ENCODE results near the gene TH.
"Not testable (repeated sequence)": the region's sequence is repeated elsewhere in the genome, so short reads cannot be mapped to it uniquely, and the experiment has no call there.

TH gene

DNA sequence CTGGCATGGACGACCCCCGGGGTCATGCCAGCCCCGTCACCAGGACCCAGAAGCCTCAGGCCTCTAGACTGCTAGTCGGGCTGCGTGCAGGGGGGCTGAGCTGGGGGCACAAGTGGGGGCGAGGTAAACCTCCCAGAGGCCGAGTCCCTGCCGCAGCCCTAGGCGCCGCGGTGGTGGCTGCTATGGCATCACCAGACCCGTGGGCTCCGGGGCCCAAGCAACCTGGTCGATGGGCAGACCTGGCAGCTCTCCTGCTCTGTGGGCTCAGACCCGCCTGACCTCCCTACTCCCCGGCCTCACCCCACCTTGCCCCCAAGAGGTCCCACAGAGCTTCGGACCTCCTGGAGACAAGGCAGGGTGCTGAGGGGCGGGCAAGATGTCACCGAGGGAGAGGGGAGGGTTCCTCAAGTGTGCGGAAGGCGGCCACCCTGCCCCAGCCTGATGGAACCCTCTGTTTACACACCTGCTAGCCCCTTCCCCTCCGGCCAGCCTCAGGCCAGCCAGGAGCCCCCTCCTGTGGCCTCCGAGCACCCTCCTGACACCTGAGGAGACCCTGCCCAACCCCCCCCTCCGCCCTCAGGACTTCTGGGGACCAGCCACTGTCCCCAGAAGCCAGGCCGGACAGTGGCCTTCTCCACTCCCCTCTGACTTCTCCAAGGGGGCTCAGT is 41.8 kb downstream of the TH start:
- DNase-seq (ENCODE audit: low spot score): no peak

DNA sequence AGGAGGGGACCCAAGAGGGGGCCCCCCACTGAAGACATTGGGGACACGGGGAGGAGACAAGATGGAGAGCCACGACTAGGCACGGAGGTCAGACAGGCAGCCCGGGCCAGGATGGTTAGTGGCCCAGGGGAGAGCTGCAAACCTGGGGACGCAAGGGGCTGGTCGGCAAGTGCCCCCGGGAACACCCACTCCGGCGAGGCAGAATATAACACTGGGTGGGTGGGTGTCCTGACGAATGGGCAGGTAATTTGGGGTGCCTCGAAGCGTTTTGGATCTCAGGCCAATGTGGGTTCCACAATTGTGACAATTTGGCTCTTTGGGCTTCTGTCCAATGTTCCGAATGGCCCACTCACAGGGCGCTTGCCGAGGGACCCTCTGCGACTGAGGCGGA is 42.3 kb downstream of the TH start:
- no peak for DNase-seq (ENCODE audit: low spot score)

DNA sequence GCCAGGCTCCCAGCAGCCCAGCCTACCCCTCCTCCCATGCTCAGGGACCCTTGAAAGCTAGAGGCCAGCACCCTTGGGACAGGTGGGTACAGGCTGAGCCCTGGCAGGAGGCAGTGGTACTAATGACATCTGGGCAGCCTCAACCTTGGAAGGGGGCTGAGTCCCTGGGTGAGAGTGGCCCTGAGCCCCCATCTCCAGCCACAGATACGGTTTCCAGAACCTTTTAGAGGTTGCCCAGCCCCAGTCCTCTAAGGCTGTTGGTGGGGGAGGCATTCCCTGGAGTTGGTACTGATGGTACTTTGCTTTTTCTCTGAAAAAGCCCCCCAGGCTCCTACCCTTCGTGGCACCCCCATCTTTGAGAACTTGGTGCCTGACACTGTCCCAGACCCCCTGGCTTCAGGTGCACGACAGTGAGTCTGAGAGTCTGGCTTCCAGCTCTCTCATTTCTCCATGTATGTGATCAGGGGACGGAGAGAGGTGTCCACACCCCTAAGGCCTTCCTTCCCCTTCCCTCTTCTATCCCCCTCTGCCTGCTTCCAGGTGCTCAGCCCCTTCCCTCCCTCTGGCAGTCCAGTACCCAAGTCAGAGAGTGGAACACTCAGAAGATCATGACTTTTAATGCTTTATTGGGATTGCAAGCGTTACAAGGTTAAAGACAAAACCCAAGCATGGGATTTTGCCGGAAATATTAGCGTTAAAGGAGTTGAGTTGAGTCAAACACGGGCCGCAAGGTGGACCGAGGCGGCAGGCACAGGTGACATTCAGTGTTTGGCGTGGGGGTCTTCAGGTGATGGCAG is 42.9 kb downstream of the TH start:
- DNase-seq (ENCODE audit: low spot score): no peak

DNA sequence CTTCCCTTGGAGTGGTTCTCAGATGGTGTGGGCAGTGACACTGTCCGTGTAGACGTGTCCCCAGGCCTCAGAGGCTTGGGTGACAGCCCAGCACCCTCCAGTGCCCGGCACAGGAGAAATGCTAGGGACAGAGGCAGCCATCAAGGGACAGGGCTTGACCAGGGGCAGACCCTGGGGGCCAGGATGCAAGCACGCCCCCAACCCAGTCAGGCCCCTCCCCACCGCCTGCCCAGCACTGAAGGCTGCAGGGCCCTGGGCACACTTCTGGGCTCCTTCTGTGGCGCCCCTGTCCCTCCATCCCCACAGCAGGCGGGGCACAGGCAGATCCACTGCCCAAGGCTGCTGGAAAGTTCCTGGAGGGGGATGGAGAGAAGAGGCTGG is 43.5 kb downstream of the TH start:
- no peak for DNase-seq (ENCODE audit: low spot score)

DNA sequence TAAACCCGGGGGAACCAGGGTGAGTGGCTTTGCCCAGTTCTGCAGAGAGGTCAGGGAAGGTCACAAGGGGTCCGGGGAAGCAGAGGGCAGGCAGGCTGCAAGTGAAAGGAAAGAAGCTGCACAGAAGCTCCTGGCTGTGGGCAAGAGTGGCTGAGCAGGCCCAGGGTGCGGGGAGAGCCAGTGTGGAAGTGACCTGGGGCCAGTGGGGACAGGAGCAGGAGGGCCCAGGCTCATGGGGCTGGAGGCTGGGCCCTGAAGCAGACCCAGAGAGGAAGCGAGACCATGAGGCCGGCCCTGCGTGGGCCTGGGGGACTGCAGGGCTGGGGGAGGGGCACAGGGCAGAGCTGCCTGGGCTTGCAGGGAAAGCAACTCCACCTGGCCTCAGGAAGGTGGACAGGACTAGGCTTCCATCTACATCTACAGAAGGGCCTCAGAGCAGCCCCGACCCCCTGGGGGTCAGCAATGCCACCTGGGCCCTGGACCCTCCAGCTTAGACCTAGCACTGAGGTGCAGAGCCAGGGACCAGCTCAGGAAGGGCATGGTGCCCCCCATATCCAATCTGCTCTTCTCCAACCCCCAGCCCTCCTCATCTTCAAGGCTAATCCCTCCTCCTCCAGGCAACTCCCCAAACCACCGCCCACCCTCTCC is 44.0 kb downstream of the TH start:
- no peak for DNase-seq (ENCODE audit: low spot score)

DNA sequence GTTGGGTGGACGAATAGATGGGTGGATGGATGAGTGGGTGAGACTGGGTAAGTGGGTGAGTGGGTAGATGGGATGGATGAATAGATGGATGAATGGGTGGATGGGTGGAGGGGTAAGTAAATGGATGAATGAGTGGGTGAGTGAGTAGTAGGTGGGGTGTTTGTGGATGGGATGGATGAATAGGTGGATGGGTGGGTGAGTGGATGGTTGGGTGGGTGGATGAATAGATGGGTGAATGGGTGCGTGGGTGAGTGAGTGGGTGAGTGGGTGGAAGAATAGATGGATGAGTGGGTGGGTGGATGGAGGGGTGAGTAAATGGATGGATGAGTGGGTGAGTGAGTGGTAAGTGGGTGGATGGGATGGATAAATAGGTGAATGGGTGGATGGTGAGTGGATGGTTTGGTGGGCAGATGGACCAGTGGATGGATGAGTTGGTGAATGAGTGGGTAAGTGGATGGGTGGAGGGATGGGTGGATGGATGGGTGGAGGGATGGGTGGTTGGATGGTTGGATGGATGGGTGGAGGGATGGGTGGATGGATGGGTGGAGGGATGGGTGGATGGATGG is 45.0 kb downstream of the TH start:
- no peak for DNase-seq (ENCODE audit: low spot score)

DNA sequence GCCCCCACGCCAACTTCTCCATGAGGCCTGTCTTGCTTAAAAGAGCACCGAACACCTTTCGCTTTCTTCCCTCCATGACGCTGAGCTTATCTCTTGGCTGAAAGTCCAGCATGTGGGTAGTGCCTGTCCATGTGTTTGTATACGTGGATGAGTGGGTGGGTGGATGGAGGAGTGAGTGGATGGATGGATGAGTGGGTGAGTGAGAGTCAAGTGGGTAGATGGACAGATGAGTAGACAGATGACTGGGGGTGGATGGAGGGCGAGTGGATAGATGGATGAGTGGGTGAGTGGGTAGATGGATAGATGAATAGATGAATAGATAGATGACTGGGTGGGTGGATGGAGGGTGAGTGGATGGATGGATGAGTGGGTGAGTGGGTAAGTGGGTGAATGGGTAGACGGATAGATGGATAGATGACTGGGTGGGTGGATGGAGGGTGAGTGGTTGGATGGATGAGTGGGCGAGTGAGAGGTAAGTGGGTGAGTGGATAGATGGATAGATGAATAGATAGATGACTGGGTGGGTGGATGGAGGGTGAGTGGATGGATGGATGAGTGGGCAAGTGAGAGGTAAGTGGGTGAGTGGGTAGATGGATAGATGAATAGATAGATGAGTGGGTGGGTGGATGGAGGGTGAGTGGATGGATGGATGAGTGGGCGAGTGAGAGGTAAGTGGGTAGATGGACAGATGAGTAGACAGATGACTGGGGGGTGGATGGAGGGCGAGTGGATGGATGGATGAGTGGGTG is 46.7 kb downstream of the TH start:
- DNase-seq (ENCODE audit: low spot score): not testable (repeated sequence)

DNA sequence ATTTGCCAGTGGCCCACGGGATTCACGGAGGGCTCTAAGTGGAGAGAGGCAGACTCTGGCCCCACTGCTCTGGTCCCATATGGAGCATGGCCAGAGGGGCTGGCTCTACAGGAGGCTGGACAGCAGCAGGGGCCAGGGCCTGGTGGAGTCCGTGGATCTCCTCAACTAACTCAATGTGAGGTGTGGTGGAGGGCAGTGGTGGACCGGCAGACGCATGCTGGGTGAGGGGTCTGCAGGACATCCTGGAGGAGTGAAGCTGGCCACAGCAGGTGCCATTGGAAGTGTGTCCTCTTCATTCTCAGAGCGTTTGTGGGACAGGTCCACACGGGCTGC is 48.0 kb downstream of the TH start:
- no peak for DNase-seq (ENCODE audit: low spot score)

DNA sequence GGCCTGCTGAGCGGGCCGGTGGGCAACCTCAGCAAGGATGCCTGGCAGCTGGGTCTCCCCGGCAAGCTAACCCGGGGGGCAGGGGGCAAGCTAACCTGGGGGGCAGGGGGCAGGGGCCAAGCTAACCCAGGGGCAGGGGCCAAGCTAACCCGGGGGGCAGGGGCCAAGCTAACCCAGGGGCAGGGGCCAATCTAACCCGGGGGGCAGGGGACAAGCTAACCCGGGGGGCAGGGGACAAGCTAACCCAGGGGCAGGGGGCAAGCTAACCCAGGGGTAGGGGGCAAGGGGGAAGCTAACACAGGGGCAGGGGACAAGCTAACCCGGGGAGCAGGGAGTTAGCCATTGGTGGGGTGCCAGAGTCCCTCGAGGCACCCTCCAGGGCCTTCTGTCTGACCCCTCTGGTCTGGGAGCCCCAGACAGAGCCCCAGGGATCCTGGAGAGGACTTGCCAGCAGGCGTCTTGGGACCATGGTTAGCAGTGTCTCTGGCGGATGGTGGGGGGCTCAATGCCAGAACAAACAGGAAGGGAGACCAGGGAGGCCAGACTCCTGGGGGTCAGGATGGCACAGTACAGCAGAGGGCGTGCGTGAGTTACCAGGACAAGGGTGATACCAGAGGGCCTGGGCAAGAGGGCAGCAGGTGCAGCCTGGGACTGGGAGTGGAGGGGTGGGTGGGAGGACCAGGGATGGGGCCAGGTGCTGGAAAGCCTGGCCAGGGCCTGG is 48.5 kb downstream of the TH start:
- DNase-seq (ENCODE audit: low spot score): no peak

DNA sequence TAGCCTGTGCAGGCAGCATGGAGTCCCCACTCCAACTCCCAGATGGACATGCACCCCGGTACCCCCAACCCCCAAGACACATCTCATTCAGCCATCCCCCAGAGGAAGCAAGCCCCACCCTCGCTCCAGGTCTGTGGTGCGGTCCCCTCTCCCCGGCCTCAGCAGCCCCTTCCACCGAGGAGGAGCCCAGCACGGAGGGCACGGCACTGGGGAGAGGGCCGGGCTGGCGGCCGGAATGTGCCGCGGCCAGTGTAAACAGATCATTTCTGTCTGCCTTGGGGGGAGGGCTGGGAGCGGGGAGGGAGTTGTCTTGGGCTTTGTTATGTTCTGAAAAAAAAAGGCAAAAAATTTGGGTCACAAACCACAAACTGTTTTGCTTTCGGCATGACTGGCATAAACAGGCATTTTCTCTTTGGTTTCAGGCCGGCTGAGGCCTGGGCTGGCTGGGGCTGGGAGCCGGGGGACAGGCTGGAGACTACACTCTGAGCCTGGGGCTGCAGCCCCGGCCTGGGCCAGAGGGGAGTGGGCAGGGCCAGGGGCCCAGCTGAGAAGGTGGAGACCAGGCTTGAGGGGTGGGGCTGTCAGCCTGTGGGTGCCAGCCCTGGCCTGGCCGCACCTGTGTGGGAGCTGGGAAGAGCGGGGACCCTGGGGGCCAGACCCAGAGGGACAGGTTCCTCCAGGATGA is 49.3 kb downstream of the TH start:
- no peak for DNase-seq (ENCODE audit: low spot score)

DNA sequence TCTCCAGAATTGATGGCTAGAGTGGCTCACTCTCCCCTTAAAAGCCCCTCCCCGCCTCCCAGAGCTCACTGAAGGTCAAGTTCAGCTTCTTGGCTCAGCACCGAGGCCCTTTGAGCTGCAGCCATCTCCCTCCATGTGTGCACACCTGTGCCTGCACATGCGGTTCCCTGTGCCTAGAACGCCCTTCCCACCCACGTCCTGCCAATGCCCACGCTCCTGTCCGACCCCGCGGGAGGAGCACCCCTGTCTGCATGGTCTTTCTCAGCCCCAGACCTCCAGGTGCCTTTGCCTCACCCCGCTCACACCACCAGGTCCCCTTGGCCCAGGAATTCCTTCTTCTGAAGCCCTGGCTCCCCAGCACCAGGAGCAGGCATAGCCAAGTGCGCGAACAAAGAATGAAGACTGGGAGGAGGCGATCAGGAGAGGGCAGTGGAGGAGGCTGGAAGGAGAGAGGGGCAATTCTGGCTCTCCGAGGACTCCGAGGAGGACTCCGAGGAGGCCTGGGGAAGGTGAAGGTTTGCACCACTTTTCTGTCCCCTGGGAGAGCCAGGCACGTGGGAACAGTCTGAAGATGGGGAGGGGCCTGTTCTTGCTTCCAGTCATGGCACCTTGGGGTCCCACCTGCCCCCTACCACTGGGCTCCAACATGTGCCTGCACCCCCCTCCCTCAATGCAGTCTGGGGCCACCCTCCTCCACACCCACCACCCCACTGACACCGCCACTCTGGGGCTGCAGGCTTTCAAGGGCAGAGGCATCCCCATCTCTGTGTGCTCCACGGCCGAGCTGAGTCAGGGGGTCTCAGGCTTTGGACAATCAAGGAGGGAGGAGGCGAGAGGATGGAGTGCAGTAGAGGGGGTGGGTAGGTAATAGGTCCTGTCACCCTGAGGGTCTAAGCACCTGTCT is 50.1 kb downstream of the TH start:
- no peak for DNase-seq (ENCODE audit: low spot score)

DNA sequence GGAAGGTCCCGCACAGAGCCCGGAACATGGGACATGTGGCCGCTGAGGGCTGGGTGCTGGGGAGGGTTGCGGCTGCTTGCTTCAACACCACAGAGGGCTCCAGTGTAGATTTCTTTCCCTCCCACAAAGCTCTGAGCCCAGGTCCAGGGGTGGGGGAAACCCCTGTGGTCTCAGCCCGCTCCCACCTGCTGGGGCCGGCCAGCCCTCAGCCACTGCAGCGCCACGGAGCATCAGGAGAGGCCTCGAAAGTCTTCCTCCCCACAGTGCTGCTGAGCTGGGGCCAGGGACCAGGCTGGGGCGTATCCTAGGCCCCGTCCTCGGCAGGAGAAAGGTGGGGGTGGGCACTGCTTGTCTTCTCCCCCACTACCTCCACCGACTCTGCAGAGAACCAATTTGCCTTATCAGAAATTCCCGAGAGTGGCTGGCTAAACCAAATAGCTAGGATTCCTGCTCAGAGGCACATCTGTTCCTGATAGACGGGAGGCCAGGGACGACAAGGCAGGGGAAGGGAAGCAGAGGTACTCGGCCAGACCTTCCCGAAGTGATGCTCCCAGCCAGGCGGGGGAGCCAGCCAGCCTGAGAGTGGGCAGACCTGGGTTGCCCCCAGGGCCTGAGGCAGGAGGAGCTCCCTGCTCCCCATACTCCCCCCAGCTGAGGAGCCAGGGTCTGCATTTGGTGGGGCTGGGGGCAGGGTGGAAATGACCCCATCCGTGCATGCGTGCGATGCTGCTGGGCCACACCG is 51.1 kb downstream of the TH start:
- no peak for DNase-seq (ENCODE audit: low spot score)

DNA sequence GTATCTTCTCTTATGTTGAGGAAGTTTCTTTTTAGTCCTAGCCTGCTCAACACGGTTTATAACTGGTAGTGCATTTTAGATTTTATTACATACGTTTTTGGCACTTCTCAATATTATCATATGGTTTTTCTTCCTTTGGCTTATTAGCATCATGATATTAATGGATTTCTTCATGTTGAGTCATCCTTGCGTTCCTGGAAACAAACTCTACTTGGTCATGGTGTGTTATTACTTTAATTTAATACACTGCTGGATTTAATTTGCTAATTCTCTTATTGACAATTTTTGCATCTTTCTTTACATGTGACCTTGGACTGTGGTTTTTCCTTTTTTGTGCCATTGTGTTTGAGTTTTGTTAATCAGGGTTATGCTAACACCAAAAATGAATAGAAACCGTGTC is 52.9 kb downstream of the TH start:
- no peak for DNase-seq (ENCODE audit: low spot score)

DNA sequence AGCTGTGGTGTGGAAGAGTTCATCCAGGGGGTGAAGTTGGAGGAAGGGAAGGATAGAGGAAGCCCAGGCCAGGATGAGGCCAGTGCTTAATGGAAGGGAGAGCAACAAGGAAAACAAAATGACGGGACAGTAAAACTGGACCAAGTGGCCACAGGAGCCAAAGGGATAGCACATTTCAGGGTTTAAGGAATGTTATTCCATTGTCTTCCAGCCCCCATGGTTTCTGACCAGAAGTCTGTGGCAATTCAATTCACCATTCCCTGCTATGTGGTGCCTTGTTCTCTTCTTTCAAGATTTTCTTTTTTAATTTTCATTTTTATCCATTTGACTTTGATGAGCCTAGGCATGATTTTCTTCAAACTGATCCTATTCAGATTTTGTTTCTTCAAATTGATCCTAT is 54.9 kb downstream of the TH start:
- DNase-seq (ENCODE audit: low spot score): no peak

DNA sequence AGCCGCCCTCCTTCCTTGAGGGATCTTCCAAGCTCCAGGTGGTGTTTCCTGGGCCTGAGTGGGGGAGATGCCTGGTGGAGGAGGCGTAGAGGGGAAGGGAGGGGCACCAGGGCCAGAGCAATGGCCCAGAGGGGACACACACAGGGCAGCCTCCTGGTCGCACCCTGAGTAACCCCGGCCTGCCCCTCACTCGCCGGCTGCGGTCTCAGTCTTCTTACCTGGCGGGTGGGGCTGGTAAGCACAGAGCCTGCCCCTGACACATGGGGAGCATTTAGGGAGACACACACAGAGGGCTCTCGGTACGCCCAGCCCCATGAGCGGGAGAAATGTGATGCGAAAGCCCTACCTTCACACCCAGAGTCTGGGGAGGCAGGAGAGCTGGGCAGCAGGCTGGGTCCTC is 56.3 kb downstream of the TH start:
- no peak for DNase-seq (ENCODE audit: low spot score)

DNA sequence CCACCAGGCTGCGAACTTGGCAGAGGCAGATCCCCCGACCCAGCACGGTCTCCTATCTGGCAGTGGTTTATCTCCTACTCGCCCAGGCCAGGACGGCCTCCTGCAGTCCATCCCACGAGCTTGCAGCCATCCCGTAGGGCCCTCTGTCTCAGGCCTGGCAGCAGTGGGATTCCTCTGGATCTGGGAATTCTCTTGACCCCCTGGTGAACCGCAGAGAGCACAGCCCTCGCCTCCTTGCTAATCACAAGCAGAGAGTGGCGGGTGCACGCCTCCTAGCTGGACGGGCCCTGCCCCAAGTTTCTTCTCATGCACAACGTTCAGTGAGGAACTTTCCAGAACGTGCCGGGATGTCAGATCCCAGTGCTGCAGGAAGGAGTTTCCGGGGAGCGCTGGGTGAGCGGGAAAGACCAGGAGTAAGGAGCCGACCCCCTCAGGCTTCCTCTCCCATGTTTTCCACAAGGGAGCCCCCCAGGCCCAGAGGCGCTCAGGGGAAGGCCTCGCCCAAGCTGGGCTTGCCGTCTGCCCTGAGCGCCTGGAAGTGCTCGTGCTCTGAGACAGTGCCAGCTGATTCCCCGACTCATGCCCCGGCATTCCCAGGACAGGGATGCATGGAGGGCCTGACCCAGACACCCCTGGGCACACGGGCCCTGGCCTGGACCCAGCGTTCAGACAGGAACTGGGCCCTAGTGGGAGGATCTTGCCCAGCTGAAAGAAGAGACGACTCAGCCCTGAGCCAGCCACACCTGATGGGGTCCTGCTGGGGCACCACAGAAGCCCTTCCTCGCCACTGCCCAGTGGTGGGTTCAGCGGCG is 57.0 kb downstream of the TH start:
- no peak for DNase-seq (ENCODE audit: low spot score)
